Liver (tissue), 9 donors: ENCODE results near the gene OR52I2. TPM values are rescaled to one million over a fixed set of nuclear protein-coding genes. Genes with fewer than 3 reads are reported as not detected.

Experiments used
- DNase-seq: peaks from one replicate; pipeline ENCODE4 v3.0.0-alpha.2; 2017; ENCODE audit warnings: low spot score
- H3K27ac ChIP-seq, 2 donors: one replicate each; pipeline ENCODE4 v1.7.0; 2013; ENCODE audit warnings: inconsistent platforms in 2 of 2, low read length in 2 of 2, control low read depth in 1 of 2, low read depth in 1 of 2, mild to moderate bottlenecking in 1 of 2
- H3K27me3 ChIP-seq, 4 donors: one replicate each; pipeline versions ENCODE4 v1.6.1 to v1.7.0; 2013; ENCODE audit warnings: low read length in 3 of 4, inconsistent platforms in 1 of 4, mild to moderate bottlenecking in 1 of 4, moderate library complexity in 1 of 4; ENCODE audit not compliant: control insufficient read depth in 4 of 4, insufficient read depth in 4 of 4
- H3K36me3 ChIP-seq, 4 donors: one replicate each; pipeline versions ENCODE4 v1.6.1 to v1.7.0; 2013; ENCODE audit warnings: low read length in 3 of 4, mild to moderate bottlenecking in 3 of 4, low read depth in 1 of 4, moderate library complexity in 1 of 4; ENCODE audit not compliant: control insufficient read depth in 4 of 4, insufficient read depth in 3 of 4
- H3K4me1 ChIP-seq, 4 donors: one replicate each; pipeline versions ENCODE4 v1.6.1 to v1.7.0; 2013; ENCODE audit warnings: low read length in 3 of 4, mild to moderate bottlenecking in 3 of 4, moderate library complexity in 1 of 4; ENCODE audit not compliant: control insufficient read depth in 4 of 4, insufficient read depth in 4 of 4
- H3K4me3 ChIP-seq, 3 donors: one replicate each; pipeline versions ENCODE4 v1.6.1 to v1.7.0; 2013; ENCODE audit warnings: low read length in 3 of 3, control low read depth in 1 of 3, low read depth in 1 of 3, mild to moderate bottlenecking in 1 of 3
- H3K9ac ChIP-seq, 2 donors: one replicate each; pipeline ENCODE4 v1.7.0; 2013; ENCODE audit warnings: low read length in 2 of 2, mild to moderate bottlenecking in 2 of 2, moderate library complexity in 2 of 2, control low read depth in 1 of 2, low read depth in 1 of 2
- H3K9me3 ChIP-seq, 4 donors: one replicate each; pipeline versions ENCODE4 v1.6.1 to v1.7.0; 2013; ENCODE audit warnings: low read length in 3 of 4; ENCODE audit not compliant: control insufficient read depth in 4 of 4
- HNF4G ChIP-seq: IDR thresholded peaks from 2 replicates; pipeline ENCODE4 v1.6.1; 2016; ENCODE audit warnings: antibody characterized with exemption
- ZBTB33 ChIP-seq: IDR thresholded peaks from 2 replicates; pipeline ENCODE4 v1.6.1; 2016; ENCODE audit warnings: antibody characterized with exemption
- WGBS: extraction: QIAGEN DNeasy Blood & Tissue Kit; methylation state at CpG from one replicate; pipeline ENCODE4 v1.1.7; 2013; 5-methylcytosine and 5-hydroxymethylcytosine counted together
- polyA plus RNA-seq, 2 donors: library from polyadenylated mRNA; stranded (reverse) in 1 of 2; unstranded in 1 of 2; fragments of 200-250 nt in 1 of 2; fragments of >200 nt in 1 of 2; fragmentation: Nextera tagmentation in 1 of 2; extraction: Ambion mirVana in 1 of 2; gene quantifications; one replicate each; pipeline versions ENCODE4 v1.2.1 to v1.2.3, GENCODE V29; 2013 to 2015
- total RNA-seq, 2 donors: library from RNA; depleted of rRNA; stranded (reverse); fragments of >200 nt; gene quantifications; one replicate each; pipeline ENCODE4 v1.2.3, GENCODE V29; 2014
- donor health status: healthy.
- donor health status: healthy.
- donor health status: healthy.
- donor health status: healthy.
- donor health status: healthy.

OR52I2 gene
- total and polyA plus RNA-seq, 4 donors: under 0.01 TPM; not detected in 3

GRCh38 chr11:4642043-4642442, 60.5 kb downstream of the OR52I2 start:
- H3K36me3 ChIP-seq: no peaks in the 10 kb centered on the region
- peaks cover 0 to 6% (median 0%) of the 10 kb centered on the region in 4 donors for H3K27me3 ChIP-seq
- no peak for DNase-seq
- 71% methylated on average over 7 of the region's 7 CpGs for WGBS
- no peak overlapping the region for H3K27ac ChIP-seq
- peaks cover 0 to 2% (median under 1%) of the 10 kb centered on the region in 4 donors for H3K4me1 ChIP-seq
- H3K4me3 ChIP-seq: no peak overlapping the region
- no peak overlapping the region for H3K9ac ChIP-seq
- TF ChIP-seq ZBTB33 (no peak), HNF4G (no peak)
- H3K9me3 ChIP-seq: no peaks in the 10 kb centered on the region

Other genes starting within 250 kb of the OR52I2 start
- gene OR52B4, start 213.4 kb upstream of the OR52I2 start, total RNA-seq: not detected
- gene OR52B4, start 213.4 kb upstream of the OR52I2 start, polyA plus RNA-seq: not detected
- gene TRIM21, start 188.0 kb upstream of the OR52I2 start, total RNA-seq: 10 to 100 TPM; 11.5 to 14.9 TPM
- gene TRIM21, start 188.0 kb upstream of the OR52I2 start, polyA plus RNA-seq: 10 to 100 TPM in 1 of 2 donors, 1 to 10 TPM in 1; 8.0 to 13.4 TPM
- not detected for gene OR52K2, start 132.4 kb upstream of the OR52I2 start, total RNA-seq
- gene OR52K2, start 132.4 kb upstream of the OR52I2 start, polyA plus RNA-seq: under 1 TPM in 1 of 2 donors, not detected in 1; 0.15 TPM
- gene OR52K1, start 99.1 kb upstream of the OR52I2 start, total RNA-seq: under 1 TPM in 1 of 2 donors, not detected in 1; under 0.01 TPM
- gene OR52K1, start 99.1 kb upstream of the OR52I2 start, polyA plus RNA-seq: not detected
- not detected for gene OR52M1, start 36.6 kb upstream of the OR52I2 start, total RNA-seq
- not detected for gene OR52M1, start 36.6 kb upstream of the OR52I2 start, polyA plus RNA-seq
- not detected for gene OR52I1, start 12.3 kb downstream of the OR52I2 start, total RNA-seq
- gene OR52I1, start 12.3 kb downstream of the OR52I2 start, polyA plus RNA-seq: not detected
- 10 to 100 TPM in 1 of 2 donors, 1 to 10 TPM in 1; 4.9 to 11.2 TPM for gene TRIM68, start 26.5 kb downstream of the OR52I2 start, total RNA-seq
- gene TRIM68, start 26.5 kb downstream of the OR52I2 start, polyA plus RNA-seq: 1 to 10 TPM; 2.6 to 6.0 TPM
- gene OR51D1, start 55.7 kb downstream of the OR52I2 start, total RNA-seq: not detected
- not detected for gene OR51D1, start 55.7 kb downstream of the OR52I2 start, polyA plus RNA-seq
- under 1 TPM; 0.05 to 0.08 TPM for gene OR51E1, start 62.2 kb downstream of the OR52I2 start, total RNA-seq
- gene OR51E1, start 62.2 kb downstream of the OR52I2 start, polyA plus RNA-seq: not detected
- gene OR51E2, start 116.1 kb downstream of the OR52I2 start, total RNA-seq: not detected
- gene OR51E2, start 116.1 kb downstream of the OR52I2 start, polyA plus RNA-seq: not detected
- gene MMP26, start 123.0 kb downstream of the OR52I2 start, total RNA-seq: not detected
- gene MMP26, start 123.0 kb downstream of the OR52I2 start, polyA plus RNA-seq: not detected
- gene OR51F1, start 188.2 kb downstream of the OR52I2 start, total RNA-seq: not detected
- not detected for gene OR51F1, start 188.2 kb downstream of the OR52I2 start, polyA plus RNA-seq
- gene OR52R1, start 222.6 kb downstream of the OR52I2 start, total RNA-seq: not detected
- gene OR52R1, start 222.6 kb downstream of the OR52I2 start, polyA plus RNA-seq: not detected
- gene OR51F2, start 239.6 kb downstream of the OR52I2 start, total RNA-seq: not detected
- not detected for gene OR51F2, start 239.6 kb downstream of the OR52I2 start, polyA plus RNA-seq